ENCODE results near the gene NNT.

GRCh38 chr5:43674536-43674935 lies 71.6 kb downstream of the NNT start:
- TF ChIP-seq, protein P1, sequence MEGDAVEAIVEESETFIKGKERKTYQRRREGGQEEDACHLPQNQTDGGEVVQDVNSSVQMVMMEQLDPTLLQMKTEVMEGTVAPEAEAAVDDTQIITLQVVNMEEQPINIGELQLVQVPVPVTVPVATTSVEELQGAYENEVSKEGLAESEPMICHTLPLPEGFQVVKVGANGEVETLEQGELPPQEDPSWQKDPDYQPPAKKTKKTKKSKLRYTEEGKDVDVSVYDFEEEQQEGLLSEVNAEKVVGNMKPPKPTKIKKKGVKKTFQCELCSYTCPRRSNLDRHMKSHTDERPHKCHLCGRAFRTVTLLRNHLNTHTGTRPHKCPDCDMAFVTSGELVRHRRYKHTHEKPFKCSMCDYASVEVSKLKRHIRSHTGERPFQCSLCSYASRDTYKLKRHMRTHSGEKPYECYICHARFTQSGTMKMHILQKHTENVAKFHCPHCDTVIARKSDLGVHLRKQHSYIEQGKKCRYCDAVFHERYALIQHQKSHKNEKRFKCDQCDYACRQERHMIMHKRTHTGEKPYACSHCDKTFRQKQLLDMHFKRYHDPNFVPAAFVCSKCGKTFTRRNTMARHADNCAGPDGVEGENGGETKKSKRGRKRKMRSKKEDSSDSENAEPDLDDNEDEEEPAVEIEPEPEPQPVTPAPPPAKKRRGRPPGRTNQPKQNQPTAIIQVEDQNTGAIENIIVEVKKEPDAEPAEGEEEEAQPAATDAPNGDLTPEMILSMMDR (IDR thresholded peaks at IDR 0.05; ENCODE audit: poor library complexity) = no peak
- no peak for TF ChIP-seq EZH2 (IDR thresholded peaks at IDR 0.05; ENCODE audit: borderline replicate concordance)
- no peak for TF ChIP-seq EZH2phosphoT487 (IDR thresholded peaks at IDR 0.05; ENCODE audit: low read depth, severe bottlenecking, unreplicated experiment)
